Measurements from ENCODE around the gene TMEM125.

DNA sequence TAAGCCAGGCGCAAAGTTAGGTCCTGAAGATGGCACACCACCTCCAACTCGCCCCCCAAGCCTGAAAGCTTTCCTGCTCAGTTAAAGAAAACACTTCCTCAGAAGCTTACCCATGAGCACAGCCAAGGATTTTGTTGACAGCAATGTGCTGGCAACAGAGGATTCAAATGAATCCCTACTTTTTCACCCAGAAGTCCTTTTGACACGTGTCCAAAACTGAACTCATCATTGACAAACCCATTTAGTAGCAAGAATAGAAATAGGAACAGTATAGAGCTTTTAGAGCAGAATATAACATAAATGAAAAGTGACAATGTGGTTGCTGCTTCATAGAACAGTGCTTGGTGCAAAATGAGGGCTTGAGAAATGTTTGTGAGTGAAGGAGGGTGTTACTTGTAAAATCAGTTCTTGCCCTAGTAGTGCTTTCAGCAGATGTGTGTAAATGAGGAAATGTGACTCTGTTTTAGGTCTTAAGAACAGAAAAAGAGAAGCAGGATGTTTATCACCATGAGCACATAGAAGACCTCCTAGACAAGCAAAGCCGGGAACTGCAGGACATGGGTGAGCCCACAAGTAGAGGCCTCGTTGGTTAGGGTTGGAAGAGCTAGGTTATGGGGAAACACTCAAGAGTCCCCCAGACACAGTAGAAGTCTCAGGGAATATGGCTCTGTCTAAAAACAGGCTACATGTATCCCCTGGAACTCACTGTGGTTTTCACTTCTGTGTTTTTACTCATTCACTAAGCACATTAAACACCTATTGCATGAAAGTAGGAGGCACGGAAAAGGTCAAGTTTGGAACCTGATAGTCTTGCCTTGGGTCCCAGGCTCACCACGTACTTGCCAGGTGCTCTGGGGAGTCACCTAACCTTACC, 48.6 kb upstream of the TMEM125 start:
- TF ChIP-seq EZH2phosphoT487 (IDR thresholded peaks at IDR 0.05): no peak
- TF ChIP-seq CTCF (IDR thresholded peaks at IDR 0.05): no peak
- TF ChIP-seq EZH2 (IDR thresholded peaks at IDR 0.05): no peak
